Naive thymus-derived CD4-positive, alpha-beta T cell (primary cell): ENCODE data around the gene PDS5A. TPM values are rescaled to one million over a fixed set of nuclear protein-coding genes. Genes with fewer than 3 reads are reported as not detected.
"Not testable (repeated sequence)": the region's sequence is repeated elsewhere in the genome, so short reads cannot be mapped to it uniquely, and the experiment has no call there.

Experiments used
- ATAC-seq: fragments of 150-1000 bp; cut with Tn5 transposase; 2 replicates; pipeline ENCODE4 v1.10.0; 2021; ENCODE audit warnings: mild to moderate bottlenecking, moderate library complexity
- CTCF ChIA-PET: fragments of 350-600 bp; sonication (Branson Sonifier 250); formaldehyde crosslinking; loops from one replicate; lab custom pipeline; 2021; ENCODE audit warnings: antibody characterized with exemption; lab: Charles Lee
- POLR2A ChIA-PET: fragments of 350-600 bp; sonication (Branson Sonifier 250); formaldehyde crosslinking; loops from one replicate; lab custom pipeline; 2021; ENCODE audit warnings: antibody characterized with exemption, inconsistent platforms; lab: Charles Lee
- DNase-seq, 9 donors: peaks; one replicate each; pipeline versions ENCODE4 v3.0.0 to v3.0.0-alpha.2; 2020 to 2022; ENCODE audit warnings: mixed read lengths in 1 of 9
- H3K27ac ChIP-seq: one replicate; pipeline ENCODE4 v1.7.0; 2013; ENCODE audit warnings: mild to moderate bottlenecking, low read depth, low read length, moderate library complexity
- H3K27me3 ChIP-seq, 2 donors: one replicate each; pipeline ENCODE4 v1.7.0; 2013; ENCODE audit warnings: low read length in 2 of 2, mild to moderate bottlenecking in 2 of 2, moderate library complexity in 2 of 2; ENCODE audit not compliant: control insufficient read depth in 2 of 2, insufficient read depth in 2 of 2
- H3K36me3 ChIP-seq, 3 experiments: 1 replicate in 2 of 3; 2 replicates in 1 of 3; pipeline ENCODE4 v1.7.0; 2013; ENCODE audit warnings: low read length in 3 of 3, mild to moderate bottlenecking in 3 of 3, moderate library complexity in 1 of 3; ENCODE audit not compliant: insufficient read depth in 3 of 3, control insufficient read depth in 2 of 3
- H3K4me1 ChIP-seq, 2 donors: one replicate each; pipeline ENCODE4 v1.7.0; 2013; ENCODE audit warnings: low read length in 2 of 2, mild to moderate bottlenecking in 2 of 2, moderate library complexity in 1 of 2; ENCODE audit not compliant: control insufficient read depth in 2 of 2, insufficient read depth in 2 of 2
- H3K4me3 ChIP-seq: 2 replicates; pipeline ENCODE4 v1.7.0; 2013; ENCODE audit warnings: mild to moderate bottlenecking, low read length
- H3K9me3 ChIP-seq, 3 experiments: 1 replicate in 2 of 3; 2 replicates in 1 of 3; pipeline ENCODE4 v1.7.0; 2013; ENCODE audit warnings: low read length in 3 of 3; ENCODE audit not compliant: control insufficient read depth in 2 of 3
- H3K27ac Mint-ChIP-seq, 9 donors: one replicate each; pipeline ENCODE4 v1.8.0; 2020 to 2022; ENCODE audit warnings: mixed read lengths in 9 of 9, mild to moderate bottlenecking in 8 of 9, moderate library complexity in 5 of 9, inconsistent platforms in 2 of 9
- H3K27me3 Mint-ChIP-seq, 5 donors: one replicate each; pipeline ENCODE4 v1.8.0; 2021 to 2022; ENCODE audit warnings: mixed read lengths in 5 of 5, mild to moderate bottlenecking in 1 of 5
- H3K36me3 Mint-ChIP-seq, 5 donors: one replicate each; pipeline ENCODE4 v1.8.0; 2020 to 2022; ENCODE audit warnings: mixed read lengths in 5 of 5, mild to moderate bottlenecking in 3 of 5, inconsistent platforms in 1 of 5
- H3K4me1 Mint-ChIP-seq, 7 donors: one replicate each; pipeline ENCODE4 v1.8.0; 2020 to 2022; ENCODE audit warnings: mixed read lengths in 7 of 7, mild to moderate bottlenecking in 3 of 7, inconsistent platforms in 1 of 7
- H3K4me3 Mint-ChIP-seq, 10 donors: one replicate each; pipeline ENCODE4 v1.8.0; 2020 to 2022; ENCODE audit warnings: mild to moderate bottlenecking in 10 of 10, mixed read lengths in 10 of 10, moderate library complexity in 6 of 10, inconsistent platforms in 2 of 10
- H3K9me3 Mint-ChIP-seq, 11 donors: one replicate each; pipeline ENCODE4 v1.8.0; 2020 to 2022; ENCODE audit warnings: mixed read lengths in 11 of 11, mild to moderate bottlenecking in 4 of 11, inconsistent platforms in 1 of 11, moderate library complexity in 1 of 11
- intact Hi-C, 2 donors: fragments of 100-400 bp; cut with micrococcal nuclease; formaldehyde crosslinking; loops; one replicate each; pipeline ENCODE4 v1.15.1; 2023
- polyA plus RNA-seq, 2 donors: library from polyadenylated mRNA; unstranded; fragments of 300-500 nt; fragmentation: Illumina TruSeq; gene quantifications; one replicate each; pipeline ENCODE4 v1.2.3, GENCODE V29; 2021
- total RNA-seq, 6 experiments: library from RNA in 5 of 6; stranded (reverse) in 5 of 6; gene quantifications; 1 replicate in 5 of 6; 2 replicates in 1 of 6; pipeline ENCODE4 v1.2.3 and lab custom pipeline; 2021 to 2026

The PDS5A gene
- total and polyA plus RNA-seq, 7 experiments from 2014 or later, result 42.8 to 102 (median 96.2) TPM

DNA sequence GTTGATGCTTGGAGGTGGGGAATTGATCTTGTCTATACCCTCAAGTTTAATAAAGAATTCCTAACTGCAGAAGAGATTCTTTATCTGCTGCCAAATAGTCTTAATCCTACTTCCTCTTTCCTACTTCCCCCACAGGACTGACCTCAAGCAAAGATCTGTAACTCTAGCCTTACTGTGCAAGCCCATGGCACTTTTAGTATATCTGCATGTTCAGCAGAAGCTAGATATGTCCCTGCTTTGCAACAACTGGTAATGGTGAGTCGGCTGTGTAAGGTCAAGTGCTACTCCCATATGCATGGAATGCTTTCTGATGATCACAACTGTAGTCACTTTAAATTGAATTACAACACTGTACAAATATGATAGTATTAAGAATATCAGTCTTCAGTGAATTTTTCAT is 26.3 kb upstream of the PDS5A start:
- intact Hi-C loops, result no loop called here
- peak; percentile 64 for ATAC-seq
- Histone ChIP-seq H3K4me3 (no peak overlapping the region), H3K36me3 (no peaks in the 10 kb centered on the region), H3K4me1 (no peaks in the 10 kb centered on the region), H3K27ac (no peak overlapping the region), H3K27me3 (no peaks in the 10 kb centered on the region), H3K9me3 (no peaks in the 10 kb centered on the region)
- H3K27ac Mint-ChIP-seq, result peak overlapping the region in 1 of 9 donors; percentile 24
- no peaks in the 10 kb centered on the region for H3K9me3 Mint-ChIP-seq
- ChIA-PET POLR2A (interaction anchor here (0.8 kb wide), 1 partner anchor 68 kb away, joined by 3 read pairs; no protein-coding TSS in a partner anchor), CTCF (interaction anchor here (0.6 kb wide), 1 partner anchor 896 kb away, joined by 3 read pairs; no protein-coding TSS in a partner anchor)
- no peak overlapping the region for H3K4me3 Mint-ChIP-seq
- peaks cover 0 to 2% (median 0%) of the 10 kb centered on the region in 7 donors for H3K4me1 Mint-ChIP-seq
- no peaks in the 10 kb centered on the region for H3K27me3 Mint-ChIP-seq
- no peak for DNase-seq
- H3K36me3 Mint-ChIP-seq, result no peaks in the 10 kb centered on the region

DNA sequence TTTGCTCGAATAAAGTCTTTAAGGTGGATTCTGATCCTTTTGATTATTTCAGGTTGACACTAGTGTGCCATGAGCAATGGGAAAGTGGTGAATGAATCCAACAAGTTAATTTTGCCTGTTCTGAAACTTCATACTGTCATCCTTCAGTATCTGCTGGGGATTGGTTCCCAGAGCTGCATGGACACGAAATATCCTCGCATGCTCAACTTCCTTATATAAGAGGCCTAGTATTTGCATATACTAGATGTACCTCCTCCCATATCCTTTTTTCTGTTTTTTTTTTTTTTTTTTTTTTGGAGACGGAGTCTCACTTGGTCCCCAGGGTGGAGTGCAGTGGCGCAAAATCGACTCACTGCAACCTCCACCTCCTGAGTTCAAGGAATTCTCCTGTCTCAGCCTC is 23.0 kb upstream of the PDS5A start:
- H3K36me3 Mint-ChIP-seq, result no peaks in the 10 kb centered on the region
- Histone ChIP-seq H3K27me3 (no peaks in the 10 kb centered on the region), H3K27ac (no peak overlapping the region), H3K36me3 (no peaks in the 10 kb centered on the region), H3K9me3 (no peaks in the 10 kb centered on the region), H3K4me3 (no peak overlapping the region), H3K4me1 (no peaks in the 10 kb centered on the region)
- no peaks in the 10 kb centered on the region for H3K9me3 Mint-ChIP-seq
- H3K4me1 Mint-ChIP-seq, result no peaks in the 10 kb centered on the region
- no peaks in the 10 kb centered on the region for H3K27me3 Mint-ChIP-seq
- ATAC-seq, result no peak
- intact Hi-C loops, result no loop called here
- H3K27ac Mint-ChIP-seq, result no peak overlapping the region
- DNase-seq, result no peak
- POLR2A ChIA-PET, result no interaction called here
- CTCF ChIA-PET, result no interaction called here
- H3K4me3 Mint-ChIP-seq, result no peak overlapping the region

DNA sequence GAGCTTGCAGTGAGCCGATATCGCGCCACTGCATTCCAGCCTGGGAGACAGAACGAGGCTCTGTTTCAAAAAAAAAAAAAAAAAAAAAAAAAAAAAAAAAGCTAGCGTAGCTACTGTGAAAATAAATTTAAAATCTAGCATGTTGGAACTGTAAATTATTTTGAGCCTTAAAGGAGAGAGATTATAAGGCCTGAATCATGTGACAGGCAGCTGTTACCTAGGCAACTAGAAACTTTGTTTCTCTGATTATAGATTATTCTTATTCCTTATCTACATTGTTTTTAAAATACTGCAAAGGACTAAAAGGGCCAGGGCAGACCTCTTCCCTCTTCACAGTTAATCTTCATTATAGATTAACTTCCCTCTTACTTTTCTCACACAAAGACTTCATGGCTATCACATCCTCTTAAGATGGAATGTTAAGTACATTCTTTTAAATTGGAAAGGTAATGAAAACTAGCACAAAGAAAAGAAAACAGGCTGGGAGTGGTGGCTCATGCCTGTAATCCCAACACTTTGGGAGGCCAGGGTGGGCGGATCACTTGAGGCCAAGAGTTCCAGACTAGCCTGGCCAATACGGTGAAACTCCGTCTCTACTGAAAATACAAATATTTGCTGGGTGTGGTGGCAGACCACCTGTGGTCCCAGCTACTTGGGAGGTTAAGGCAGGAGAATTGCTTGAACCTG is 21.1 kb upstream of the PDS5A start:
- ChIA-PET POLR2A (no interaction called here), CTCF (interaction anchor here (0.6 kb wide), 1 partner anchor 355 kb away, joined by 4 read pairs; no protein-coding TSS in a partner anchor)
- no peaks in the 10 kb centered on the region for H3K27me3 ChIP-seq
- no peak overlapping the region for H3K4me3 Mint-ChIP-seq
- H3K4me1 Mint-ChIP-seq, result no peaks in the 10 kb centered on the region
- no peak overlapping the region for H3K4me3 ChIP-seq
- ATAC-seq (no peak), DNase-seq (no peak)
- peaks cover 0 to 7% (median 0%) of the 10 kb centered on the region in 5 donors for H3K27me3 Mint-ChIP-seq
- intact Hi-C loops, result no loop called here
- H3K4me1 ChIP-seq, result no peaks in the 10 kb centered on the region
- no peak overlapping the region for H3K27ac ChIP-seq
- no peaks in the 10 kb centered on the region for H3K36me3 Mint-ChIP-seq
- H3K9me3 ChIP-seq, result no peaks in the 10 kb centered on the region
- H3K27ac Mint-ChIP-seq, result no peak overlapping the region
- peaks cover 0 to 2% (median 0%) of the 10 kb centered on the region in 11 donors for H3K9me3 Mint-ChIP-seq
- H3K36me3 ChIP-seq, result no peaks in the 10 kb centered on the region

DNA sequence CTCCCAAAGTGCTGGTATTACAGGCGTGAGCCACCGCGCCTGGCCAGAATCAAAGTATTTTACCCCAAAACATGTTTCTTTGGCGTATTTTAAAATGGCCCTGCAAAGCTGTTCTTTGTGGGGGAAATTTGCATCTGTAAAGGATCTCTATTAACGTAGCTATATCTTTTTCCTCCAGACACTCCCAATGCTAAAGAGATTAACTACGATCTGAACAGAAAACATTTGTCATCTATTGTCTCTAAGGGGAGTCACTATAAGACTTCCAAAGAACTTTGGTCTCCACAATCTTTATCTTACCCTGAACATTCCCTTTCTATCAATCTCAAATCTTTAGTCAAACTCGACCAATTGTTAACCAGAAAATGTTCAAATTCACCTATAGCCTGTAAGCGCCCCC is 19.1 kb upstream of the PDS5A start:
- Mint-ChIP-seq H3K4me1 (no peaks in the 10 kb centered on the region), H3K27me3 (peaks cover 0 to 7% (median 0%) of the 10 kb centered on the region in 5 donors), H3K9me3 (peaks cover 0 to 2% (median 0%) of the 10 kb centered on the region in 11 donors), H3K4me3 (no peak overlapping the region), H3K27ac (no peak overlapping the region), H3K36me3 (no peaks in the 10 kb centered on the region)
- intact Hi-C loops, result no loop called here
- Histone ChIP-seq H3K27me3 (no peaks in the 10 kb centered on the region), H3K4me3 (no peak overlapping the region), H3K4me1 (no peaks in the 10 kb centered on the region), H3K36me3 (no peaks in the 10 kb centered on the region), H3K27ac (no peak overlapping the region), H3K9me3 (no peaks in the 10 kb centered on the region)
- CTCF ChIA-PET, result interaction anchor here (0.6 kb wide), 1 partner anchor 477 kb away, joined by 3 read pairs; no protein-coding TSS in a partner anchor
- ATAC-seq (no peak), DNase-seq (no peak)
- POLR2A ChIA-PET, result no interaction called here

DNA sequence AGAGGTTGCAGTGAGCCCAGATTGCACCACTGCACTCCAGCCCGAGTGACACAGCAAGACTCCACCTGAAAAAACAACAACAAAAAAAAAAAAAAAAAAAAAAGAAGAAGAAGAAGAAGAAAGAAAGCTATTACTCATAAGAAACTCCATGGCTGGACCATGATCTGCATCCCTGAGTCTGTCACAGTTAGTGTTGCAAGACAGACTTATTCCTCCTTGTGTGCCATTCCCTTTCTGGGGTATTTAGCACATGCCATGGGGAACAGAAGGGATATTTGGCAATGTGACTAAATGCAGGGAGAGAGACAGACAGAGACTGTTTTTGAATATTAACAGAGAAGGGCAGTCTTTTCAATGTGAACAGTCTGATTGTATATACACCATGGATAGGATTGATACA is 16.7 kb upstream of the PDS5A start:
- ATAC-seq (no peak), DNase-seq (no peak)
- no peak overlapping the region for H3K4me3 ChIP-seq
- no peak overlapping the region for H3K27ac Mint-ChIP-seq
- intact Hi-C loops, result no loop called here
- H3K9me3 Mint-ChIP-seq, result peaks cover 0 to 2% (median 0%) of the 10 kb centered on the region in 11 donors
- H3K27me3 Mint-ChIP-seq, result peaks cover 0 to 7% (median 0%) of the 10 kb centered on the region in 5 donors
- H3K27ac ChIP-seq, result no peak overlapping the region
- no peaks in the 10 kb centered on the region for H3K27me3 ChIP-seq
- no peaks in the 10 kb centered on the region for H3K4me1 ChIP-seq
- CTCF ChIA-PET, result interaction anchor here (0.6 kb wide), 1 partner anchor 428 kb away, joined by 3 read pairs; no protein-coding TSS in a partner anchor
- H3K9me3 ChIP-seq, result no peaks in the 10 kb centered on the region
- H3K4me3 Mint-ChIP-seq, result no peak overlapping the region
- POLR2A ChIA-PET, result no interaction called here
- no peaks in the 10 kb centered on the region for H3K36me3 ChIP-seq
- no peaks in the 10 kb centered on the region for H3K4me1 Mint-ChIP-seq
- H3K36me3 Mint-ChIP-seq, result no peaks in the 10 kb centered on the region

DNA sequence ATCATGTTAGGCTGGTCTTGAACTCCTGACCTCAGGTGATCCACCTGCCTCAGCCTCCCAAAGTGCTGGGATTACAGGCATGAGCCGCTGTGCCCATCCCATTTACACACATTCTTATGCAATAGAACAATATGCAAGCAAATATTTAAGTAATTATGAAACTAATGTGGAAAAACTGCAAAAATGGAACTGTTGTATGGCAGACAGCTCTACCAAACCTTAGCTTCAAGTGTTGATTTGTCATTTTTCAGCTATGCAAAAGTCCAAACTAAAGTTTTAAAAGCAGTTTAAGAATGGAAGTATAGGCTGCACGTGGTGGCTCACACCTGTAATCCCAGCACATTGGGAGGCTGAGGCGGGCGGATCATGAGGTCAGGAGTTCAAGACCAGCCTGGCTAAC is 11.7 kb upstream of the PDS5A start:
- H3K36me3 ChIP-seq, H3K36me3 Mint-ChIP-seq, H3K9me3 Mint-ChIP-seq, POLR2A ChIA-PET, H3K27ac ChIP-seq, ATAC-seq, H3K27ac Mint-ChIP-seq, H3K4me1 Mint-ChIP-seq, H3K9me3 ChIP-seq, H3K27me3 Mint-ChIP-seq, H3K27me3 ChIP-seq, intact Hi-C loops, DNase-seq, H3K4me3 ChIP-seq, H3K4me3 Mint-ChIP-seq, H3K4me1 ChIP-seq, CTCF ChIA-PET: not testable (repeated sequence)

DNA sequence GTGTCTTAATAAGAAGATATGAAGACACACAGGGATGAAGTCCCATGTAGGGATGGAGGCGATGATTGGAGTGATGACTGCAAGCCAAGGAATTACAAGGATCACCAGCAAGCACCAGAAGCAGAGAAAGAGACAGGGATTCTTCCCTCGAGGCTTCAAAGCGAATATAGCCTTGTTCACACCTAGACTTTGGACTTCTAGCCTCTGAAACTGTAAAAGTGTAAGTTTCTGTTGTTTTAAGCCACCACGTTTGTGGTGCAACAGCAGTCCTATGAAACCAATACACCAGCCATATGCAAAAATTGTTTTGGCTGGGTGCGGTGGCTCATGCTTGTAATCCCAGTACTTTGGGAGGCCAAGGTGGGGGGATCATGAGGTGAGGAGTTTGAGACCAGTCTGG is 9.8 kb upstream of the PDS5A start:
- H3K4me1 ChIP-seq, result no peaks in the 10 kb centered on the region
- Mint-ChIP-seq H3K27ac (no peak overlapping the region), H3K27me3 (no peaks in the 10 kb centered on the region), H3K4me3 (no peak overlapping the region), H3K36me3 (no peaks in the 10 kb centered on the region), H3K4me1 (no peaks in the 10 kb centered on the region), H3K9me3 (peaks cover 0 to 2% (median 0%) of the 10 kb centered on the region in 11 donors)
- ChIA-PET CTCF (no interaction called here), POLR2A (no interaction called here)
- H3K27ac ChIP-seq, result no peak overlapping the region
- intact Hi-C loops, result no loop called here
- ATAC-seq (no peak), DNase-seq (no peak)
- H3K4me3 ChIP-seq, result no peak overlapping the region
- H3K36me3 ChIP-seq, result no peaks in the 10 kb centered on the region
- no peaks in the 10 kb centered on the region for H3K27me3 ChIP-seq
- no peaks in the 10 kb centered on the region for H3K9me3 ChIP-seq
